SK-N-SH (cell line): ENCODE measurements around the gene ARMC7. TPM values are rescaled to one million over a fixed set of nuclear protein-coding genes. Genes with fewer than 3 reads are reported as not detected.

Experiments used
- CTCF ChIA-PET: fragments of 300-600, 350-600 bp; formaldehyde crosslinking; extraction: SDS; loops from one replicate; lab custom pipeline; 2021; lab: Yijun Ruan, JAX
- POLR2A ChIA-PET: fragments of 350-600 bp; sonication (Branson Sonifier 250); formaldehyde crosslinking; extraction: SDS; loops from one replicate; lab custom pipeline; 2020; ENCODE audit warnings: antibody characterized with exemption, inconsistent platforms; lab: Yijun Ruan, JAX
- DNase-seq: peaks from one replicate; pipeline ENCODE4 v3.0.0; 2012
- H2AFZ ChIP-seq: fragments of 200-600 bp; sonication (generic); 2 replicates; pipeline ENCODE4 v1.8.1; 2016; ENCODE audit warnings: antibody characterized with exemption, mild to moderate bottlenecking, low read depth
- H3F3A ChIP-seq: fragments of 200-600 bp; sonication (generic); replicated peaks from 2 replicates; pipeline ENCODE3; 2016; ENCODE audit warnings: antibody characterized with exemption, mild to moderate bottlenecking; ENCODE audit not compliant: insufficient read depth
- H3K27ac ChIP-seq, 2 experiments: fragments of 200-500 bp in 1 of 2; fragments of 200-600 bp in 1 of 2; sonication (Bioruptor generic) in 1 of 2; sonication (generic), shearing (Covaris generic) in 1 of 2; 2 replicates each; pipeline versions ENCODE4 v1.5.1 to v1.6.1; 2014 to 2016; ENCODE audit warnings: low read depth in 2 of 2, inconsistent platforms in 1 of 2, low read length in 1 of 2, mild to moderate bottlenecking in 1 of 2, mixed read lengths in 1 of 2
- H3K27me3 ChIP-seq: fragments of 200-600 bp; sonication (generic), shearing (Covaris generic); 2 replicates; pipeline ENCODE4 v1.6.1; 2016; ENCODE audit warnings: mixed run types; ENCODE audit not compliant: insufficient read depth
- H3K36me3 ChIP-seq, 2 experiments: fragments of 200-500 bp in 1 of 2; fragments of 200-600 bp in 1 of 2; sonication (Bioruptor generic) in 1 of 2; sonication (generic) in 1 of 2; replicated peaks in 1 of 2; 2 replicates each; pipeline versions ENCODE3 to v1.5.1; 2014 to 2016; ENCODE audit warnings: low read length in 1 of 2, mild to moderate bottlenecking in 1 of 2; ENCODE audit not compliant: insufficient read depth in 2 of 2, control insufficient read depth in 1 of 2
- H3K4me1 ChIP-seq, 2 experiments: fragments of 200-500 bp in 1 of 2; fragments of 200-600 bp in 1 of 2; sonication (Bioruptor generic) in 1 of 2; sonication (generic), shearing (Covaris generic) in 1 of 2; 2 replicates each; pipeline versions ENCODE4 v1.5.1 to v1.6.1; 2014 to 2016; ENCODE audit warnings: low read depth in 1 of 2, low read length in 1 of 2, mixed run types in 1 of 2; ENCODE audit not compliant: insufficient read depth in 2 of 2, control insufficient read depth in 1 of 2
- H3K4me2 ChIP-seq: fragments of 200-600 bp; sonication (generic), shearing (Covaris generic); 2 replicates; pipeline ENCODE4 v1.6.1; 2017; ENCODE audit warnings: mixed run types
- H3K4me3 ChIP-seq, 2 experiments: fragments of 200-500 bp in 1 of 2; fragments of 200-600 bp in 1 of 2; sonication (Bioruptor generic) in 1 of 2; sonication (generic), shearing (Covaris generic) in 1 of 2; 2 replicates each; pipeline versions ENCODE4 v1.5.1 to v1.8.1; 2014 to 2016; ENCODE audit warnings: low read depth in 2 of 2, inconsistent platforms in 1 of 2, low read length in 1 of 2, mild to moderate bottlenecking in 1 of 2, mixed read lengths in 1 of 2, moderate library complexity in 1 of 2
- H3K79me2 ChIP-seq: fragments of 200-600 bp; sonication (generic); 2 replicates; pipeline ENCODE4 v1.8.1; 2017; ENCODE audit warnings: mild to moderate bottlenecking; ENCODE audit not compliant: insufficient read depth
- H3K9ac ChIP-seq: fragments of 200-600 bp; sonication (generic); 2 replicates; pipeline ENCODE4 v1.6.1; 2017; ENCODE audit warnings: mixed run types
- H3K9me2 ChIP-seq: fragments of 200-600 bp; sonication (generic); 2 replicates; pipeline ENCODE4 v1.6.1; 2017; ENCODE audit warnings: mixed run types
- H3K9me3 ChIP-seq: fragments of 200-600 bp; sonication (generic); 2 replicates; pipeline ENCODE4 v1.6.1; 2017; ENCODE audit warnings: mixed run types, mild to moderate bottlenecking, moderate library complexity
- H4K20me1 ChIP-seq: fragments of 200-600 bp; sonication (generic); 2 replicates; pipeline ENCODE4 v1.6.1; 2017; ENCODE audit warnings: mild to moderate bottlenecking, mixed run types; ENCODE audit not compliant: insufficient read depth
- CTCF ChIP-seq: fragments of 200-600 bp; sonication (generic); IDR thresholded peaks from 2 replicates; pipeline ENCODE4 v1.6.1; 2017; ENCODE audit warnings: antibody characterized with exemption, mild to moderate bottlenecking, moderate library complexity
- FOXM1 ChIP-seq: IDR thresholded peaks from 2 replicates; pipeline ENCODE4 v1.4.0; 2012; ENCODE audit warnings: low read depth, mild to moderate bottlenecking
- GABPA ChIP-seq: IDR thresholded peaks from 2 replicates; pipeline ENCODE4 v1.4.0; 2012; ENCODE audit warnings: low read depth, mild to moderate bottlenecking
- JUND ChIP-seq: IDR thresholded peaks from 2 replicates; pipeline ENCODE4 v1.4.0; 2012
- RAD21 ChIP-seq: IDR thresholded peaks from 2 replicates; pipeline ENCODE4 v1.6.1; 2012; ENCODE audit warnings: mild to moderate bottlenecking, low read length
- RCOR1 ChIP-seq: fragments of 150-350 bp; IDR thresholded peaks from 2 replicates; pipeline ENCODE4 v1.6.1; 2017; ENCODE audit warnings: antibody characterized with exemption, low read length
- RFX5 ChIP-seq: IDR thresholded peaks from 2 replicates; pipeline ENCODE4 v1.6.1; 2012; ENCODE audit warnings: mild to moderate bottlenecking, improper control_type of control experiment, low read length
- TAF1 ChIP-seq: IDR thresholded peaks from 2 replicates; pipeline ENCODE4 v1.6.1; 2012; ENCODE audit warnings: low read depth, mild to moderate bottlenecking, low read length, moderate library complexity, borderline replicate concordance
- TCF12 ChIP-seq: IDR thresholded peaks from 2 replicates; pipeline ENCODE4 v1.4.0; 2012
- USF2 ChIP-seq: fragments of 150-350 bp; IDR thresholded peaks from 2 replicates; pipeline ENCODE4 v1.6.1; 2017; ENCODE audit warnings: antibody characterized with exemption, low read length, low read depth, borderline replicate concordance
- WGBS: methylation state at CpG from one replicate; pipeline ENCODE4 v1.1.6; 2017; ENCODE audit warnings: low lambda C conversion rate; 5-methylcytosine and 5-hydroxymethylcytosine counted together
- polyA plus RNA-seq, 3 experiments: library from polyadenylated mRNA; depleted of rRNA; stranded (reverse); fragments of >200 nt; gene quantifications; 2 replicates each; pipeline ENCODE4 v1.2.3, GENCODE V29; 2012
- TF ChIP-seq, protein P1 (sequence below): fragments of 150-350 bp; IDR thresholded peaks from 2 replicates; pipeline ENCODE4 v1.6.1; 2016; ENCODE audit warnings: mild to moderate bottlenecking, low read depth, low read length
- TF ChIP-seq, protein P2 (sequence below): IDR thresholded peaks from 2 replicates; pipeline ENCODE4 v1.4.0; 2012; ENCODE audit warnings: low read depth
- TF ChIP-seq, protein P3 (sequence below): IDR thresholded peaks from 2 replicates; pipeline ENCODE4; 2012

ARMC7 gene
- polyA plus RNA-seq, 1 of the 3 experiments (the other 2 are of a cell fraction): 10.8 TPM

GRCh38 chr17:75068750-75069149 lies 41.0 kb upstream of the ARMC7 start:
- no peaks in the 10 kb centered on the region for H4K20me1 ChIP-seq
- H3K27me3 ChIP-seq: no peaks in the 10 kb centered on the region
- WGBS: 78% methylated on average over 8 of the region's 8 CpGs
- no peak overlapping the region for H3K4me3 ChIP-seq
- H3K27ac ChIP-seq: no peak overlapping the region
- TF ChIP-seq TAF1 (no peak), GABPA (no peak), JUND (no peak), RAD21 (no peak), RCOR1 (no peak), FOXM1 (no peak), TCF12 (no peak), USF2 (no peak), RFX5 (no peak), CTCF (no peak)
- TF ChIP-seq, protein P1, sequence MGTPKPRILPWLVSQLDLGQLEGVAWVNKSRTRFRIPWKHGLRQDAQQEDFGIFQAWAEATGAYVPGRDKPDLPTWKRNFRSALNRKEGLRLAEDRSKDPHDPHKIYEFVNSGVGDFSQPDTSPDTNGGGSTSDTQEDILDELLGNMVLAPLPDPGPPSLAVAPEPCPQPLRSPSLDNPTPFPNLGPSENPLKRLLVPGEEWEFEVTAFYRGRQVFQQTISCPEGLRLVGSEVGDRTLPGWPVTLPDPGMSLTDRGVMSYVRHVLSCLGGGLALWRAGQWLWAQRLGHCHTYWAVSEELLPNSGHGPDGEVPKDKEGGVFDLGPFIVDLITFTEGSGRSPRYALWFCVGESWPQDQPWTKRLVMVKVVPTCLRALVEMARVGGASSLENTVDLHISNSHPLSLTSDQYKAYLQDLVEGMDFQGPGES: no peak
- TF ChIP-seq, protein P2, sequence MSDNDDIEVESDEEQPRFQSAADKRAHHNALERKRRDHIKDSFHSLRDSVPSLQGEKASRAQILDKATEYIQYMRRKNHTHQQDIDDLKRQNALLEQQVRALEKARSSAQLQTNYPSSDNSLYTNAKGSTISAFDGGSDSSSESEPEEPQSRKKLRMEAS: no peak
- TF ChIP-seq, protein P3, sequence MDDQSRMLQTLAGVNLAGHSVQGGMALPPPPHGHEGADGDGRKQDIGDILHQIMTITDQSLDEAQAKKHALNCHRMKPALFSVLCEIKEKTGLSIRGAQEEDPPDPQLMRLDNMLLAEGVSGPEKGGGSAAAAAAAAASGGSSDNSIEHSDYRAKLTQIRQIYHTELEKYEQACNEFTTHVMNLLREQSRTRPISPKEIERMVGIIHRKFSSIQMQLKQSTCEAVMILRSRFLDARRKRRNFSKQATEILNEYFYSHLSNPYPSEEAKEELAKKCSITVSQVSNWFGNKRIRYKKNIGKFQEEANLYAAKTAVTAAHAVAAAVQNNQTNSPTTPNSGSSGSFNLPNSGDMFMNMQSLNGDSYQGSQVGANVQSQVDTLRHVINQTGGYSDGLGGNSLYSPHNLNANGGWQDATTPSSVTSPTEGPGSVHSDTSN: no peak
- no peaks in the 10 kb centered on the region; a peak in 1 of 4 replicates for H3K4me1 ChIP-seq
- no peak for DNase-seq
- H3K36me3 ChIP-seq: peaks cover under 1 to 18% of the 10 kb centered on the region in 2 experiments
- no peaks in the 10 kb centered on the region for H3K79me2 ChIP-seq
- no peaks in the 10 kb centered on the region for H3K9me2 ChIP-seq
- H2AFZ ChIP-seq: no peak overlapping the region
- H3K4me2 ChIP-seq: no peak overlapping the region
- H3F3A ChIP-seq: no peaks in the 10 kb centered on the region
- POLR2A ChIA-PET: interaction anchor here (0.6 to 1.0 kb wide), 2 partner anchors 52 to 63 kb away, joined by 3 read pairs; partner anchors contain the start of gene NT5C
- CTCF ChIA-PET: interaction anchor here (1.1 to 2.3 kb wide), 6 partner anchors 10 to 343 kb away, joined by 3 to 15 read pairs (median 5); no protein-coding TSS in a partner anchor
- no peaks in the 10 kb centered on the region for H3K9me3 ChIP-seq
- H3K9ac ChIP-seq: no peak overlapping the region
